Measurements from ENCODE around the gene PSEN2.

DNA sequence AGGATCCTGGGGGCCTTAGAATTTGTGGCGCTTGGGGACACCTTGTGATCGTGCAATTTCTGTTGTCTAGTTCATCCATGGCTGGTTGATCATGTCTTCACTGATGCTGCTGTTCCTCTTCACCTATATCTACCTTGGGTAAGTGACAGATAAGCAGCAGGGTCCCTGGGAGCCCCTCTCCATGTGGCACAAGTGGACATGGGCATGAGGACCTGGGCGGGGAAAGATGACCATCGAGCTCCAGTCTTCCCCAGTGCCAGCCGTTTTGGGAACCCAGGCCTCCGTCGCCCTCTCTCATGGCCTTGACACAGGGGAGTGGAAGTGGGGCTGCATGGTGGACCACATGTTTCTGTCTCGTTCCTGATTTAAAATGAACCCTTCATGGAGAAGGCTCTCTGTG is 17.6 kb downstream of the PSEN2 start:
- TF ChIP-seq CTCF (optimal IDR thresholded peaks at IDR 0.05 in 1 of 3, IDR thresholded peaks at IDR 0.05 in 1 of 3, conservative IDR thresholded peaks at IDR 0.05 in 1 of 3; ENCODE audit: extremely low read depth in 1 of 3, insufficient read depth in 2 of 3, low read length in 3 of 3) (no peak), EZH2 (IDR thresholded peaks at IDR 0.05; ENCODE audit: low read length) (no peak)
